Epithelial cell of esophagus (primary cell): ENCODE data around the gene ADPRHL1.
A peak's percentile ranks its signal among the peaks of the same experiment; 100 is the strongest.
"Not testable (repeated sequence)": the region's sequence is repeated elsewhere in the genome, so short reads cannot be mapped to it uniquely, and the experiment has no call there.

Experiments used
- DNase-seq: peaks from one replicate; pipeline ENCODE4 v3.0.0; 2010; ENCODE audit warnings: low read depth
- H3K4me3 ChIP-seq: 2 replicates; pipeline ENCODE4 v1.5.1; 2011; ENCODE audit warnings: mild to moderate bottlenecking, low read length, control low read depth
- TF ChIP-seq, protein P1 (sequence below): IDR thresholded peaks from 2 replicates; pipeline ENCODE4 v1.5.1; 2011; ENCODE audit warnings: low read depth, mild to moderate bottlenecking, low read length, control low read depth, inconsistent platforms; ENCODE audit not compliant: insufficient read depth; ENCODE audit errors: missing control alignments

Gene ADPRHL1

DNA sequence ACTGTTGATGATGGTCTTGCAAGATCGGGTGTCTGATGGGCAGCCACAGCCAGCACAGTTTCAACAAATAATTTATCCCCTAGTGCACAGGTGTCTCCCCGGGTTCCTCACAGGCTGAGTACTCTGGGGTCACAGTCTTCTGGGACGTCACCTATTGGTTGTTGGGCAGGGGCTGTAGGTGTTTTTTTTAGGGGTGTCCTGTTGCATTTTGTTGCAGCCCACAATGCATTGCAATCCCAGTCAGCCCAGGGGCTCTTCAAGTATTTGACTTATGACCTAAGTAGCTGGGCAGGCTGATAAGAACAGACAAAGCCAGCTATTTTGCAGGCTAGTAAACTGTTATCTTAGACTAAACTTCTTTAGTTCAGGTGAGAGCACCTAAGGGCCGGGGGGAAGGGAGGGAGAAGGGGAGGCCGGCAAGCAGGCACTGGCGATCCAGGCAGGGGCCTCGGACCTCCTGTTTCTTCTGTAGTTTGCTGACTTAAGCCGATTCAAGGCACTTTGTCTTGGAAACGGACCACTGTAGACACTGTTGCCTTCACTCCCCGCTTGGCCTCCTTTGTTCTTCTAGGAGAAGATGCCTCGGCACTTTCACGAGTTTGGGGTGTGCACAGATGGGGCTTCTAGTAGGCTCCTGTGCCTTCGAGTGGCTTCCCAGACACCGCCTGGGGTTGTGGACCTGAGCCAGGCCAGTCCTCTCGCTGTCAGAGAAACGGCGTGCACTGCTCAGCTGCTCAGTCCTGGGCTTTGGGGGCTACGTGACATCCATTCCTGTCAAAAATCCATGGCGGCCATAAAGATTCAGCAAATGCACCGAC lies 55.5 kb downstream of the ADPRHL1 start:
- no peak overlapping the region for H3K4me3 ChIP-seq
- no peak for DNase-seq
- TF ChIP-seq, protein P1, sequence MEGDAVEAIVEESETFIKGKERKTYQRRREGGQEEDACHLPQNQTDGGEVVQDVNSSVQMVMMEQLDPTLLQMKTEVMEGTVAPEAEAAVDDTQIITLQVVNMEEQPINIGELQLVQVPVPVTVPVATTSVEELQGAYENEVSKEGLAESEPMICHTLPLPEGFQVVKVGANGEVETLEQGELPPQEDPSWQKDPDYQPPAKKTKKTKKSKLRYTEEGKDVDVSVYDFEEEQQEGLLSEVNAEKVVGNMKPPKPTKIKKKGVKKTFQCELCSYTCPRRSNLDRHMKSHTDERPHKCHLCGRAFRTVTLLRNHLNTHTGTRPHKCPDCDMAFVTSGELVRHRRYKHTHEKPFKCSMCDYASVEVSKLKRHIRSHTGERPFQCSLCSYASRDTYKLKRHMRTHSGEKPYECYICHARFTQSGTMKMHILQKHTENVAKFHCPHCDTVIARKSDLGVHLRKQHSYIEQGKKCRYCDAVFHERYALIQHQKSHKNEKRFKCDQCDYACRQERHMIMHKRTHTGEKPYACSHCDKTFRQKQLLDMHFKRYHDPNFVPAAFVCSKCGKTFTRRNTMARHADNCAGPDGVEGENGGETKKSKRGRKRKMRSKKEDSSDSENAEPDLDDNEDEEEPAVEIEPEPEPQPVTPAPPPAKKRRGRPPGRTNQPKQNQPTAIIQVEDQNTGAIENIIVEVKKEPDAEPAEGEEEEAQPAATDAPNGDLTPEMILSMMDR: no peak

DNA sequence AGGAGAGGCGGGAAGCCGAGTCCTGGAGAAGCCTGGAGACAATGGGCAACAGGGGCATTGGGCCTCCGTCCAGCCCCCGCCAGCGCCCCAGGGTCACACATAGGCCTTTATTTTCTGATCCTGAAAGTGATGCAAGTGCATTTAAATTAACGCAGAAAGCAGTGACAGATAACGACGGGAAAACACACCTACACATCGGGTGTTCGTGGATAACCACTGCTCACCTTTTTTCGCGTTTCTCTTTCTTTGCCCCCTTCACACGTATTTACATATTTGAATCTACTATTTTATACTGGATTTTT lies 59.0 kb downstream of the ADPRHL1 start:
- no peak for DNase-seq
- TF ChIP-seq, protein P1: no peak
- no peak overlapping the region for H3K4me3 ChIP-seq

DNA sequence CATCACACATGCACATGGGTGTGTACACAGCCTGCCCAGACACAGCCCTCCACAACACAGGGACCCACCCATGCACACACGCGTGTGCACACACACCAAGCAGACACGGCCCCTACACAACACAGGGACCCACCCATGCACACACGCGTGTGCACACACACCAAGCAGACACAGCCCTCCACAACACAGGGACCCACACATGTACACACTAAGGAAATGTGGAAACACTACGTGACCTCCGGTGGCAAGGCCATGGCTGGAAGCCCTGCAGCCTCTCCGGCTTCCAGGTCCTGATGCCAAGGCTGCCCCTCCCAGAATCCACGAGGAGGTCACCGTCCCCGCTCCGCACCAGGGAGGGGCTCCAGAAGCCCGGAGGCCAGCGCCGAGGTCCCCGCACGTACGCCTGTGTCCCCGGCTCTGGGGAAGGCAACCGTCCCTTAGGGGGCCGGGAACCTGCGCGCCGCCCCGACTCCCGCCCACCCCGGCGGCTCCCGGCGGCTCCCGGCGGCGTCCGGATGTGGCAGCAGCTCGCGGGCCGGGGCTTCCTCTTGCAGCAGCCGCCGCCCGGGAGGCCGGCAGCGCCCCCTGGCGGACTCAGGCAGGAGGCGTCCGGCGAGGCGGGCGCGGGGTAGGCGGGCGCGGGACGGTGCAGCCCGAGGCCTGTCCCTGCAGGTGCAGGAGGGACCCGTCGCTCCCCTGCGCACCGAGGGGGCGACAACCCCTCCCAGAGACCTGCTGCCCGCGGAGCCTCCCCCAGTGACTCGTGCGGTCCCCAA lies 59.5 kb downstream of the ADPRHL1 start:
- peak overlapping the region; percentile 58 for H3K4me3 ChIP-seq
- DNase-seq: peak; percentile 70
- TF ChIP-seq, protein P1: peak; percentile 40

DNA sequence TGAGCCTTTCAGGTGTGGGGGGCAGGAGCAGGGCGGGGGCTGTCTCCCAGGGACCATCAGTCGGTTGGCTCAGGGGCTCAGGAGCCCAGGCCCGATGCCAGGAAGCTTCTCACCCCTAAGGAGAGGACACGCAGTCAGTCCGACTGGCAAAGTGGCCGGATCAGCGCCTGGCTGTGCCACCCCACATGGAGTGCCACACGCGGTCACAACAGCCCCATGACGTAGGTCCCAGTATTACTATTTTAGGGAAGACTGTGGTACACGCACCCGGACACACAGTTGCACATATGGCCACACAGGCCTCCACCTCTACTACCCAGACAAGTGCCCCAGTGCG lies 60.1 kb downstream of the ADPRHL1 start:
- peak overlapping the region; percentile 58 for H3K4me3 ChIP-seq
- TF ChIP-seq, protein P1: no peak
- DNase-seq: no peak

DNA sequence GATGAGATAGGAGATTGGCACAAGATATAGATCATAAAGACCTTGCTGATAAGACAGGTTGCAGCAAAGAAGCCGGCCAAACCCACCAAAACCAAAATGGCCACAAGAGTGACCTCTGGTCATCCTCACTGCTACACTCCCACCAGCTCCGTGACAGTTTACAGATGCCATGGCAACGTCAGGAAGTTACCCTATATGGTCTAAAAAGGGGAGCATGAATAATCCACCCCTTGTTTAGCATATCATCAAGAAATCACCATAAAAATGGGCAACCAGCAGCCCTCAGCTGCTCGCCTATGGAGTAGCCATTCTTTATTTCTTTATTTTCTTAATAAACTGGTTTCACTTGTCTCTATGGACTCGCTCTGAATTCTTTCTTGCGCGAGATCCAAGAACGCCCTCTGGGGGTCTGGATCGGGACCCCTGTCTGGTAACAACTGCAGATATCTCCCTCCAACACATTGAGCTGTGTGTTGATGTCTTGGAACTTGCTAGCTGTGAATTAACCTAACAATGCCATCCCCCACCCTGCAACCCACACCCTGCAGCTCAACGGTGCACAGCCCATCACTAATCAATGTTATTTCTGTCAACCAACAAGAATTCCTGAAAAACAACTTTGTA lies 62.3 kb downstream of the ADPRHL1 start:
- DNase-seq: no peak
- no peak overlapping the region for H3K4me3 ChIP-seq
- TF ChIP-seq, protein P1: no peak

DNA sequence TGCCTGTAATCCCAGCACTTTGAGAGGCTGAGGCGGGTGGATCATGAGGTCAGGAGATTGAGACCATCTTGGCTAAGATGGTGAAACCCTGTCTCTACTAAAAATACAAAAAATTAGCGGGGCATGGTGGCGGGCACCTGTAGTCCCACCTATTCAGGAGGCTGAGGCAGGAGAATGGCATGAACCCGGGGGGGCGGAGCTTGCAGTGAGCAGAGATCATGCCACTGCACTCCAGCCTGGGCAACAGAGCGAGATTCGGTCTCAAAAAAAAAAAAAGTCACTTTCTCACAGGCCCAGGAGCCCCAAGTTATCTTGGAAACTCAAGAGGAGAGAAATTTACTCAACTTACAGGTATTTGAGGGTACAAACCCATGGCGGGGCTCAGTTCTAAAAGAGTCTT lies 63.7 kb downstream of the ADPRHL1 start:
- not testable (repeated sequence) for DNase-seq, H3K4me3 ChIP-seq

DNA sequence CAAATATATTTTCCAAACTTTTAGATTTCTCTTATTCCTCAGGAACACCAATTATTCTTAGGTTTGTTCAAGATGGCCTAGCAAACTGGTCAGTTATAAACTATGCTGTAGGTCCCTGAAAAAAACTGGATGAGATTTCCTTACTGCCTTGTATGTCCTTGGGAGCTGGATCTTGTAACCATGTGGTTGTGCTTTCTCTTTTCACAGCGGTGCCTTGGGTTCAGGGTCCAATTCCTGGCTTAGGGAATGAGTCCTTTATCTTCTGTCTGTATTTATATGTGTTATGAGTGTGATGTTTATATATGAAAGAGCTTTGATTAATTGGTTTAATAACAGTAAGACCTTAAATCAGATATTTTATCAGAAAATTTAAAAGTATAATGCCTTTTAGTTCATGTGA lies 65.9 kb downstream of the ADPRHL1 start:
- no peak for DNase-seq
- no peak overlapping the region for H3K4me3 ChIP-seq
- TF ChIP-seq, protein P1: no peak
